Type B pancreatic cell (in vitro differentiated cells): ENCODE measurements around the gene CLIC4. TPM values are rescaled to one million over a fixed set of nuclear protein-coding genes. Genes with fewer than 3 reads are reported as not detected.
A peak's percentile ranks its signal among the peaks of the same experiment; 100 is the strongest.

Experiments
- DNase-seq: peaks from one replicate; pipeline ENCODE4 v3.0.0; 2021; ENCODE audit warnings: mixed read lengths; ENCODE audit not compliant: unreplicated experiment; ENCODE audit errors: extremely low spot score
- H3K27ac Mint-ChIP-seq: 2 replicates; pipeline ENCODE4 v1.8.0; 2021; ENCODE audit warnings: mild to moderate bottlenecking, mixed read lengths
- H3K27me3 Mint-ChIP-seq: 2 replicates; pipeline ENCODE4 v1.8.0; 2021; ENCODE audit warnings: mixed read lengths
- H3K36me3 Mint-ChIP-seq: 2 replicates; pipeline ENCODE4 v1.8.0; 2021; ENCODE audit warnings: mixed read lengths
- H3K4me1 Mint-ChIP-seq: one replicate; pipeline ENCODE4 v1.8.0; 2021; ENCODE audit warnings: mixed read lengths; ENCODE audit not compliant: unreplicated experiment
- H3K4me3 Mint-ChIP-seq: 2 replicates; pipeline ENCODE4 v1.8.0; 2021; ENCODE audit warnings: mild to moderate bottlenecking, mixed read lengths
- H3K9me3 Mint-ChIP-seq: 2 replicates; pipeline ENCODE4 v1.8.0; 2021; ENCODE audit warnings: mixed read lengths
- total RNA-seq: library from RNA; stranded (reverse); gene quantifications from 2 replicates; pipeline ENCODE4 v1.2.1, GENCODE V29; 2021; ENCODE audit warnings: low replicate concordance
- TF ChIP-seq, protein P1 (sequence below): fragments of 200-600 bp; sonication (generic); conservative IDR thresholded peaks from 2 replicates; pipeline ENCODE4 v1.5.0; 2021; ENCODE audit warnings: antibody characterized with exemption, mild to moderate bottlenecking

Gene CLIC4
- total RNA-seq, 1 donor from 2014 or later: 109 TPM

GRCh38 chr1:24853649-24854048 lies 108.4 kb downstream of the CLIC4 start:
- no peak for DNase-seq
- TF ChIP-seq, protein P1, sequence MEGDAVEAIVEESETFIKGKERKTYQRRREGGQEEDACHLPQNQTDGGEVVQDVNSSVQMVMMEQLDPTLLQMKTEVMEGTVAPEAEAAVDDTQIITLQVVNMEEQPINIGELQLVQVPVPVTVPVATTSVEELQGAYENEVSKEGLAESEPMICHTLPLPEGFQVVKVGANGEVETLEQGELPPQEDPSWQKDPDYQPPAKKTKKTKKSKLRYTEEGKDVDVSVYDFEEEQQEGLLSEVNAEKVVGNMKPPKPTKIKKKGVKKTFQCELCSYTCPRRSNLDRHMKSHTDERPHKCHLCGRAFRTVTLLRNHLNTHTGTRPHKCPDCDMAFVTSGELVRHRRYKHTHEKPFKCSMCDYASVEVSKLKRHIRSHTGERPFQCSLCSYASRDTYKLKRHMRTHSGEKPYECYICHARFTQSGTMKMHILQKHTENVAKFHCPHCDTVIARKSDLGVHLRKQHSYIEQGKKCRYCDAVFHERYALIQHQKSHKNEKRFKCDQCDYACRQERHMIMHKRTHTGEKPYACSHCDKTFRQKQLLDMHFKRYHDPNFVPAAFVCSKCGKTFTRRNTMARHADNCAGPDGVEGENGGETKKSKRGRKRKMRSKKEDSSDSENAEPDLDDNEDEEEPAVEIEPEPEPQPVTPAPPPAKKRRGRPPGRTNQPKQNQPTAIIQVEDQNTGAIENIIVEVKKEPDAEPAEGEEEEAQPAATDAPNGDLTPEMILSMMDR: no peak
- no peaks in the 10 kb centered on the region for H3K9me3 Mint-ChIP-seq
- H3K4me3 Mint-ChIP-seq: peak overlapping the region; percentile 23
- no peaks in the 10 kb centered on the region for H3K36me3 Mint-ChIP-seq
- peaks cover 14% of the 10 kb centered on the region for H3K4me1 Mint-ChIP-seq
- H3K27ac Mint-ChIP-seq: peak overlapping the region; percentile 60
- peaks cover 10% of the 10 kb centered on the region for H3K27me3 Mint-ChIP-seq

GRCh38 chr1:24855474-24855873 lies 110.2 kb downstream of the CLIC4 start:
- no peak overlapping the region for H3K4me3 Mint-ChIP-seq
- H3K4me1 Mint-ChIP-seq: peaks cover 7% of the 10 kb centered on the region
- DNase-seq: no peak
- no peaks in the 10 kb centered on the region for H3K36me3 Mint-ChIP-seq
- H3K27me3 Mint-ChIP-seq: no peaks in the 10 kb centered on the region
- TF ChIP-seq, protein P1: no peak
- H3K9me3 Mint-ChIP-seq: no peaks in the 10 kb centered on the region
- H3K27ac Mint-ChIP-seq: no peak overlapping the region

GRCh38 chr1:24856787-24857506 lies 111.7 kb downstream of the CLIC4 start:
- no peak overlapping the region for H3K27ac Mint-ChIP-seq
- H3K27me3 Mint-ChIP-seq: no peaks in the 10 kb centered on the region
- H3K9me3 Mint-ChIP-seq: no peaks in the 10 kb centered on the region
- no peak for DNase-seq
- peaks cover 7% of the 10 kb centered on the region for H3K4me1 Mint-ChIP-seq
- no peak overlapping the region for H3K4me3 Mint-ChIP-seq
- TF ChIP-seq, protein P1: no peak
- no peaks in the 10 kb centered on the region for H3K36me3 Mint-ChIP-seq

DNA sequence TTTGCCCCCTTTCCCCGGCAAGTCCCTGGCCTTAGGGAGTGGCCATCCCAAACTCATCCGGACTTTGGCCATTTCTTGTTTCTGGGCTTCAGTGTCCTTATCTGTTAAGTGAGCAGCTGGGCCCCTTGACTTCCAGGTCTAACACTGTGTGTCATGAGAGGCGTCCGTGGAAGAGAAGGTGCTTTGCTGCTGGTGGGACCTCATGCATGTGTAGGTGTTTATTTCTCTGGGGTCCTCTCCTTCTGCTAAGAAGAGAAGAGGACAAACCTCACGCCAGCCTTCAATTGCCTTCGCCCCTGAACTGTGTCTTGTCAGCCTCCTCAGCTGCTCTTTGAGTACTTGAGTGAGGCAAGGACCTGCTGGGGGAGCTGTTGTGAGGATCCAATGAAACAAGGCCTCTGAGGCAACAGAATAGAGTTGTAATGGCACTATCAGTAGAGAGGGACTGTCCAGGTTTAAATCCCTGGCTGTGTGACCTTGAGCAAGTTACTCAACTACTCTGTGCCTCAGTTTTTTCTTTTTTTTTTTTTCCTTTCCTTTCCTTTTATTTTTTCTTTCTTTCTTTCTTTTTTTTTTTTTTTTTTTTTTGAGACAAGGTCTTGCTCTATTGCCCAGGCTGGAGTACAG lies 112.4 kb downstream of the CLIC4 start:
- Mint-ChIP-seq H3K27me3 (no peaks in the 10 kb centered on the region), H3K4me3 (no peak overlapping the region), H3K9me3 (no peaks in the 10 kb centered on the region), H3K27ac (no peak overlapping the region), H3K4me1 (peaks cover 12% of the 10 kb centered on the region), H3K36me3 (no peaks in the 10 kb centered on the region)
- TF ChIP-seq, protein P1: no peak
- DNase-seq: no peak

DNA sequence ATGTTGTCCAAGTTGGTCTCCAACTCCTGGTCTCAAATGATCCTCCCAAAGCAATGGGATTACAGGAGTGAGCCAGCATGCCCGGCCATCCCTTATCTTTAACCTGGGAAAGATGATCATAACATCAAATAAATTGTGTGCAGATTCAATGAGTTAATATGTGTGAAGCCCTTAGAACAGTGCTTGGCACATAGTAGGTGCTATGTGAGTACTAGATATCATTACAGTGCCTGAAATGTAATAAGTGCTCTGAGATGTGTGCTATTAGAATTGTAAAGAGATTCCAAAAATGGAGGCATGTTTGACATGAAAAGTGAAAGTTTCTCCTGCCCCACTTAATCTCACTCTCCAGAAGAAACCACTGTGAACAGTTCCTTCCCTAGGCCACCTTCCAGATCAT lies 113.0 kb downstream of the CLIC4 start:
- TF ChIP-seq, protein P1: no peak
- Mint-ChIP-seq H3K27me3 (no peaks in the 10 kb centered on the region), H3K27ac (no peak overlapping the region), H3K4me1 (peaks cover 12% of the 10 kb centered on the region), H3K4me3 (no peak overlapping the region), H3K36me3 (no peaks in the 10 kb centered on the region), H3K9me3 (no peaks in the 10 kb centered on the region)
- DNase-seq: no peak
